ENCODE results near the gene KCNQ1. TPM values are rescaled to one million over a fixed set of nuclear protein-coding genes. Genes with fewer than 3 reads are reported as not detected.

The KCNQ1 gene
- total RNA-seq, 1 experiment from 2014 or later, result 10.7 TPM

DNA sequence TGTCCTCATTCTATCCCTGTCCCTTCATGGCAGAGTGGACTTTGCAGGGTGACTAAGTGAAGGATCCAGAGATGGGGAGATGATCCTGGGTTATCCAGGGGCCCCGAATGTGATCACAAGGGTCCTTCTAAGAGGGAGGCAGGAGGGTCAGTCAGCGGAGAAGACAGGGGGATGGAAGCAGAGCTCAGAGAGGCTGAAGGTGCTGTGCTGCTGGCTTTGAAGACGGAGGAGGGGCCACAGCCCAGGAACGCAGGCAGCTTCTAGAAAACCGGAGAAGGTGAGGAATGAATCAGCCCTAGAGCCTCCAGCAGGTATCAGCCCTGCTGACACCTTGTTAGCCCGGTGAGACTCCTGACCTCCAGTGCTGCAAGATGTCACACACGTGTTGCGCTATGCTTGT lies 377.1 kb downstream of the KCNQ1 start (continued):
- TF ChIP-seq, protein P1, sequence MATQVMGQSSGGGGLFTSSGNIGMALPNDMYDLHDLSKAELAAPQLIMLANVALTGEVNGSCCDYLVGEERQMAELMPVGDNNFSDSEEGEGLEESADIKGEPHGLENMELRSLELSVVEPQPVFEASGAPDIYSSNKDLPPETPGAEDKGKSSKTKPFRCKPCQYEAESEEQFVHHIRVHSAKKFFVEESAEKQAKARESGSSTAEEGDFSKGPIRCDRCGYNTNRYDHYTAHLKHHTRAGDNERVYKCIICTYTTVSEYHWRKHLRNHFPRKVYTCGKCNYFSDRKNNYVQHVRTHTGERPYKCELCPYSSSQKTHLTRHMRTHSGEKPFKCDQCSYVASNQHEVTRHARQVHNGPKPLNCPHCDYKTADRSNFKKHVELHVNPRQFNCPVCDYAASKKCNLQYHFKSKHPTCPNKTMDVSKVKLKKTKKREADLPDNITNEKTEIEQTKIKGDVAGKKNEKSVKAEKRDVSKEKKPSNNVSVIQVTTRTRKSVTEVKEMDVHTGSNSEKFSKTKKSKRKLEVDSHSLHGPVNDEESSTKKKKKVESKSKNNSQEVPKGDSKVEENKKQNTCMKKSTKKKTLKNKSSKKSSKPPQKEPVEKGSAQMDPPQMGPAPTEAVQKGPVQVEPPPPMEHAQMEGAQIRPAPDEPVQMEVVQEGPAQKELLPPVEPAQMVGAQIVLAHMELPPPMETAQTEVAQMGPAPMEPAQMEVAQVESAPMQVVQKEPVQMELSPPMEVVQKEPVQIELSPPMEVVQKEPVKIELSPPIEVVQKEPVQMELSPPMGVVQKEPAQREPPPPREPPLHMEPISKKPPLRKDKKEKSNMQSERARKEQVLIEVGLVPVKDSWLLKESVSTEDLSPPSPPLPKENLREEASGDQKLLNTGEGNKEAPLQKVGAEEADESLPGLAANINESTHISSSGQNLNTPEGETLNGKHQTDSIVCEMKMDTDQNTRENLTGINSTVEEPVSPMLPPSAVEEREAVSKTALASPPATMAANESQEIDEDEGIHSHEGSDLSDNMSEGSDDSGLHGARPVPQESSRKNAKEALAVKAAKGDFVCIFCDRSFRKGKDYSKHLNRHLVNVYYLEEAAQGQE (IDR thresholded peaks at IDR 0.05; ENCODE audit: low read depth), result no peak
- no peak for TF ChIP-seq EGR1 (IDR thresholded peaks at IDR 0.05; ENCODE audit: low read depth)
- no peak for TF ChIP-seq JUND (IDR thresholded peaks at IDR 0.05)
- TF ChIP-seq POLR2AphosphoS5 (IDR thresholded peaks at IDR 0.05; ENCODE audit: low read depth, low read length), result no peak
- TF ChIP-seq EZH2 (IDR thresholded peaks at IDR 0.05), result no peak

DNA sequence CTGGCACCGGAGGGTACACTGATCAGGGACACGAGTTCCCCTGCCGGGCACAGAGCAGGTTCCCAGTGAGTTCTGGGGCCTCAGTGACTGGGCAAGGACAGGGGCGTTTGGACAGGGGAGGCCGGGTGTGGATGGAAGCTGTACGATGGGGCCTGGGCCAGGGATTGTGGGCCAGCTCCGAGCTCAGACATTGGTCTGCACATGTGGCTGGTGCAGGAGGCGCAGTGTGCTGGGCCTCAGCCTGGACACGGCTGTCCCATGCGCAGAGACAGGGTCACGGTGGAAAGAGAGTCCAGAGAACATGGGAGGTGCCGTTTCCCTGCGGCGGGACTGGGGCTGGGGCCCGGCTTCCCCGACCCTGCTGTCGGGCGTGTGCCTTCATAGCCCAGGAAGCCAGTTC lies 380.0 kb downstream of the KCNQ1 start:
- H3K79me2 ChIP-seq (ENCODE audit: insufficient read depth, low read length), result no peaks in the 10 kb centered on the region
- no peaks in the 10 kb centered on the region for H3K36me3 ChIP-seq (ENCODE audit: control insufficient read depth in 1 of 2, insufficient read depth in 2 of 2, low read length in 2 of 2)
- no peak overlapping the region for H3K27ac ChIP-seq (ENCODE audit: low read depth, low read length)
- no peaks in the 10 kb centered on the region for H3K4me1 ChIP-seq (ENCODE audit: control insufficient read depth in 1 of 2, insufficient read depth in 2 of 2, low read length in 2 of 2)
- no peak overlapping the region for H3K4me2 ChIP-seq (ENCODE audit: low read length)
- ChIA-PET RAD21 (ENCODE audit: low non-redundant PET in 1 of 2, low total read pairs in 2 of 2, uncharacterized antibody in 2 of 2, unreplicated experiment in 2 of 2) (no interaction called here), CTCF (no interaction called here), POLR2A (no interaction called here)
- no peak overlapping the region for H3K4me3 ChIP-seq (replicated peaks in 1 of 2; ENCODE audit: low read depth in 1 of 2, low read length in 2 of 2)
- BruUV-seq (replicated peaks), result no TSS peak
- H2AFZ ChIP-seq (ENCODE audit: low read depth, low read length, poor library complexity, severe bottlenecking), result no peak overlapping the region
- H3K9me3 ChIP-seq (ENCODE audit: control insufficient read depth in 1 of 2, insufficient read depth in 1 of 2, low read depth in 1 of 2, low read length in 2 of 2), result peaks cover 15% of the 10 kb centered on the region in 2 experiments; a peak in 3 of 4 replicates
- DNase-seq (ENCODE audit: low read depth, low spot score), result no peak
- TF ChIP-seq POLR2AphosphoS5 (IDR thresholded peaks at IDR 0.05; ENCODE audit: low read depth, low read length) (no peak), SP1 (IDR thresholded peaks at IDR 0.05; ENCODE audit: low read depth) (no peak), ATF3 (IDR thresholded peaks at IDR 0.05) (no peak), YY1 (IDR thresholded peaks at IDR 0.05; ENCODE audit: extremely low read depth, insufficient replicate concordance, low read depth, low read length) (no peak), POLR2A (IDR thresholded peaks at IDR 0.05; ENCODE audit: borderline replicate concordance, extremely low read depth, insufficient read depth, insufficient read length) (no peak), CBX3 (IDR thresholded peaks at IDR 0.05; ENCODE audit: low read depth) (no peak), ZNF274 (IDR thresholded peaks at IDR 0.05; ENCODE audit: low read depth, low read length) (no peak), JUND (IDR thresholded peaks at IDR 0.05) (no peak), FOSL1 (IDR thresholded peaks at IDR 0.05; ENCODE audit: low read depth) (no peak)
- TF ChIP-seq, protein P2, sequence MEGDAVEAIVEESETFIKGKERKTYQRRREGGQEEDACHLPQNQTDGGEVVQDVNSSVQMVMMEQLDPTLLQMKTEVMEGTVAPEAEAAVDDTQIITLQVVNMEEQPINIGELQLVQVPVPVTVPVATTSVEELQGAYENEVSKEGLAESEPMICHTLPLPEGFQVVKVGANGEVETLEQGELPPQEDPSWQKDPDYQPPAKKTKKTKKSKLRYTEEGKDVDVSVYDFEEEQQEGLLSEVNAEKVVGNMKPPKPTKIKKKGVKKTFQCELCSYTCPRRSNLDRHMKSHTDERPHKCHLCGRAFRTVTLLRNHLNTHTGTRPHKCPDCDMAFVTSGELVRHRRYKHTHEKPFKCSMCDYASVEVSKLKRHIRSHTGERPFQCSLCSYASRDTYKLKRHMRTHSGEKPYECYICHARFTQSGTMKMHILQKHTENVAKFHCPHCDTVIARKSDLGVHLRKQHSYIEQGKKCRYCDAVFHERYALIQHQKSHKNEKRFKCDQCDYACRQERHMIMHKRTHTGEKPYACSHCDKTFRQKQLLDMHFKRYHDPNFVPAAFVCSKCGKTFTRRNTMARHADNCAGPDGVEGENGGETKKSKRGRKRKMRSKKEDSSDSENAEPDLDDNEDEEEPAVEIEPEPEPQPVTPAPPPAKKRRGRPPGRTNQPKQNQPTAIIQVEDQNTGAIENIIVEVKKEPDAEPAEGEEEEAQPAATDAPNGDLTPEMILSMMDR (IDR thresholded peaks at IDR 0.05 in 2 of 3, conservative IDR thresholded peaks at IDR 0.05 in 1 of 3; ENCODE audit: borderline replicate concordance in 1 of 3, insufficient read depth in 1 of 3, low read depth in 2 of 3, low read length in 2 of 3), result no peak
- TF ChIP-seq, protein P3, sequence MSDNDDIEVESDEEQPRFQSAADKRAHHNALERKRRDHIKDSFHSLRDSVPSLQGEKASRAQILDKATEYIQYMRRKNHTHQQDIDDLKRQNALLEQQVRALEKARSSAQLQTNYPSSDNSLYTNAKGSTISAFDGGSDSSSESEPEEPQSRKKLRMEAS (IDR thresholded peaks at IDR 0.05), result no peak
- no peaks in the 10 kb centered on the region for H3K9me2 ChIP-seq (ENCODE audit: insufficient read depth)
- no peak overlapping the region for H3K9ac ChIP-seq (ENCODE audit: low read length)
- intact Hi-C loops (cut with micrococcal nuclease), result no loop called here
- H3K27me3 ChIP-seq (ENCODE audit: insufficient read depth, low read length), result no peaks in the 10 kb centered on the region
- no peaks in the 10 kb centered on the region for H4K20me1 ChIP-seq (ENCODE audit: insufficient read depth)
- ATAC-seq, result no peak
